ENCODE results near the gene SPSB4.

SPSB4 gene

DNA sequence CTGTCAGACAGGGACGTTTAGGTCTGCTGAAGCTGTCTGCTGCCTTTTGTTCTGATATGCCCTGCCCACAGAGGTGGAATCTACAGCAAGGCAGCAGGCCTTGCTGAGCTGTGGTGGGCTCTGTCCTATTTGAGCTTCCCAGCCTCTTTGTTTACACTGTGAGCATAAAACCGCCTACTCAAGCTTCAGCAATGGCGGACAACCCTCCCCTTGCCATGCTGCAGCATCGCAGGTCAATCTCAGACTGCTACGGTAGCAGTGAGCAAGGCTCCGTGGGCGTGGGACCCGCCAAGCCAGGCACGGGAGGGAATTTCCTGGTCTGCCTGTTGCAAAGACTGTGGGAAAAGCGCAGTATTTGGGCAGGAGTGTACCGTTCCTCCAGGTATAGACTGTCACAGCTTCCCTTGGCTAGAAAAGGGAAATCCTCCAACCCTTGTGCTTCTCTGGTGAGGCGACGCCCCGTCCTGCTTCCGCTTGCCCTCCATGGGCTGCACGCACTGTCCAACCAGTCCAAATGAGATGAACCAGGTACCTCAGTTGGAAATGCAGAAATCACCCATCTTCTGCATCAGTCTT is 71.4 kb downstream of the SPSB4 start:
- DNase-seq, result no peak

DNA sequence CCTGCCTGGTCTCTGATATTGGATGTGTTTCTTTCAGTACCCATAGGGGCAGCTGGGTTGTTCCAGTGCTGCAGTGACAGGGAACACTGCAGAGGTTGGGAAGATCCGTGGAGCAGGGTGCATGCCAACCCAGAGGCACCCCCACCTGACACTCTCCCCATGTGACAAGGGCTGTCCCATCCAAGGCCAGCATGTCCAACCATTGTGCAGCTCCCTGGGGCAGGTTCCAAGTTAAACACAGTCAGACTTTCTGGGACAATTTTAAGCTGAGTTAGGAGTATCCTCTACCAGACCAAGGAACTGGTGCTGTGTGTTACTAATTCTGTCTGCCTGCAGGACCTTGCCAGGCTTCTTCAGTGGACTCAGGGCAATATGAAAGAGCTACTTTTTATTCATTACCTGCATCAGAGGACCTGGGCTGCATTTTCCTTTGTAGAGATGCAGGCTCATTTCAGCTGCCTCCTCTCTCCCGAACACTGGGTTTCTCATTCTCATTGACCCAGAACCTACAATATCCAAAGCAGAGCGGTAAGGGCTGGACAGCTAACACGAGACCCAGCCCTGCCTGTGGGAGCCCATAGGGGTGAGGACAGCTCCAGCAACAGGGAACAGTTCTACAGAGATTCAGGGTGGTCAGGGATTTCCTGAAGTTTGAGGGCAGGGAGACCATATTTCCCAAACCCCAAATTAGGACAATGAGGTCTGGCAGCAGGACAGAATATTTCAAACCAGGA is 72.7 kb downstream of the SPSB4 start:
- no peak for DNase-seq

DNA sequence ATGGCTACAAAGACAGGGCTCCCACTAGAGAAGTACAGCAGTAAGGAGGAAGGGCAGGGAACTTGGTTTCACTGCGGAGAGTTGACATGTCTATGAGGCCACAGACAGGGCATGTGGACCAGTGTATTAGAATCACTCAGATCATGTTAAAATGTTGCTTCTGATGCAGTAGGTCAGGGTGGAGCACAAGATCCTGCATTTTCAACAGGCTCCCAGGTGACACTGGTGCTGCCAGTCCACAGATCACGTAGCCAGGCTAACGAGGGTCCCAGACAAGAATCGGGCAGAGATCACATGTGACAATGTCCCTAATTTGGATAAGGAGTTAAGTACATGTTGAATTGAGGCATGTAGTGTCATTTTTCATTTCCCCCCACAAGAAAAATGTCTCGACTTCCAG is 73.6 kb downstream of the SPSB4 start:
- no peak for DNase-seq

DNA sequence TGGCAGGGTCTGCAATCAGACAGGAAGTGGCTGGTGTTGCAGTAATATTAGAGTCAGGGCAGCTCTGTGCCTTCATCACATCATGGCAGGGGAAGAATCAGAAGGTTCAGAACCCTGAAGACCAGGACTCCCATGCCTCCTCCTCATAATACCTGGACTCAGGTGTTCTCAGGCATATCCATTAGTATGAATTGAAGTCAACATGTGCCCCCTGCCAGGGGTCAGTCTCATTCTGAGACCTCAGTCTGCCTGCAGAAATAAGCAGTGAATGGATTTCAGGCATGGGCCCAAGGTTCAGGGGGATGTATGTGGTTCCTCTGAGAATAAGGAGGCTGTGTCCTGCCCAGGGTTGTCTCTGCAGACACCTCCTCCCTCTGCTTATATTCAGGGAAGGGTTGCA is 74.2 kb downstream of the SPSB4 start:
- DNase-seq, result no peak

DNA sequence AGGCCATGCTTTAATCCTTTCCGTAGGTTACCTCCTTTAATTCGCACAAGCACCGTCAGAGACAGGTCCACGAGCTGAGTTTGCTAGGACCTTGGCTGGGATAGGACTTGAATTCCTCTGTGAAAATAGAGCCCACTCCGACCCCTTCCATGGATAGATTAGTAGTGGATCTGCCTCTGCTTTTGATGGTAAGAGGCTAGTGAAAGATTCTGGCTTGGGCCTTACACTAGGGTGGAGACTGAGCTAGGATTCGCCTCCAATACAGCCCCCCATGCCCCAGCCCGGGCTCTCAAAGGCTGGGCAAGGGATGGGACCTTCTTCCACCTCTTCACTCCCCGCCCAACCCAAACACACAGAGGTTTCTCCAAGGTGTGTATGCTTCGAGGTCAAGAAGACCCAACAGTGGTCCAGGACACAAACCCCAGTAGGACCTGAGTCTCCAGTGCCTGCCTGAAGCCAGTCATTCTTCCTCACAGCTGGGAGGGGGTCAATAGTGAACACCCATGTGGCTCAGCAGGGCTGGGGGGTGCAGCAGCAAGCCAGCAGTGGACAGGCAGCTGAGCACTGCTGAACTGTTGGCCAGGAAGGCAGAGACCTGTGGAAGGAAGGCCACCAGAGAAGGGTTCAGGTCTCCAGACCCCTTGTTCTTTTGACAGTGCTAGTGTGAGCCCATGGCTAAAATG is 75.7 kb downstream of the SPSB4 start:
- DNase-seq, result no peak

DNA sequence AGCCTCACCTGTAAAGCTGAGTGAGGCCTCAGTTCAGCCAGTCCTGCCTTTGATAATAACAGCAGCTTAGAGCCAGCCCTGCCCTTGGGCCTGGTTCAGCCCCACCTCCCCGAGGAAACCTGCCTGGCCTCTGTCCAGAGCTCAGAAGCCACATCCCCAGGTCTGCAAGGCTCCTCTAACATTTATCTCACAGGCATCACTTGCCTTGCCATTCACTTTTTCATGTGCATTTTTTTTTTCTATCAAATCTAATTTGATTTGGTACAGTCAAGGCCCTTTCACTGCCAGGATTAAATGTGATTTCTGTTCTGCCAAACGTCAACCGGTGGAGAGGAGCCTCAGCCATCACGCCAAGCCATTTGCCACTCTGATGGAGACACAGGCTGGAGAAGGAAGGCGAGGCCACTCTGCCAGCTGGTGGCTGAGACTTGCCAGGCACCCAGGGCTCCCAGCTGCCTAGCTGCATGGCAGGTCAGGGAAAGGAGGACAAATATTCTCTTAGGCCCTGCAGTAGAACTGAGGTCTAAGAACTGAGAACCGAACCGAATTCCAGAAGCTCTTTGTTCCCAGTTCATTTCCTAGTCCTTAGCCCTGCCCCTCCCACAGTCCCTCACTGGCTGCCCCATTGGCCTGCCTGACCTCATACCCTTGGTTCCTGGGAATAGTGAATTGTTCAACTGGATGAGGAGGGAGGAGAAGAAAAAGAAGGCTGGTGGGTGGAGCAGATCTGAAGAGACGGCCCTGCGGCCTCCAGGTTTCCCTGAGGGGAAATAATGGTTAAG is 76.4 kb downstream of the SPSB4 start:
- no peak for DNase-seq

DNA sequence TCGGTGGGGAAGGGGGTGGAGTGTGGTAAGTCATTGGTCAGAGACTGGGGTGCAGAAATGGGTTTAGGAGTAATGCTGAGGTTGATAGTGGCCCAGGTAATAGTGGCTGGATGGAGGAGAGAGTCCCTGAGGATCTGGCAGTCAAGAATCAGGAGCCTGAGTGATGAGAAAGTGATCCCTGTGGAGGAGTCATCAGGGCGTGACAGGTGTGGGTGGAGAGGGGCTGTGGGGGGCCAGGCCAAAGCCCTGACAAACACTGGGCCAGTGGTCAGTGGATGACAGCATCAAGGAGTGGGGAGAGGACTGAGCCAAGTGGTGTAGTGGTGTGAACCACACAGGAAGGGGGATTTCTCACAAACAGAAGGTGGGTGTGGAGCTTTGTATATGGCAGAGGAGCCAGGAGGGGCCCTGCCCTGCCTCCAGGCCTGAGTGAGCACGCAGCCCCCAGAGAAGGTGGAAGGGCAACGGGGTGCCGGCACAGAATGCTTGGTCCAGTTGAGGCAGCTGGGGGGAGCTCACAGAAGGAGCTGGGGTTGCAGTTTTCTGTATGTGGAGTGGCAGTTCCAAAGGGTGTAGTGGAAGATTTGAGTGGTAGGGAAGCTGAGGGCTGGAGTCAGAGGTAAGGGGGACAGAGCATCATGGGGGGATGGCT is 77.1 kb downstream of the SPSB4 start:
- DNase-seq, result no peak

DNA sequence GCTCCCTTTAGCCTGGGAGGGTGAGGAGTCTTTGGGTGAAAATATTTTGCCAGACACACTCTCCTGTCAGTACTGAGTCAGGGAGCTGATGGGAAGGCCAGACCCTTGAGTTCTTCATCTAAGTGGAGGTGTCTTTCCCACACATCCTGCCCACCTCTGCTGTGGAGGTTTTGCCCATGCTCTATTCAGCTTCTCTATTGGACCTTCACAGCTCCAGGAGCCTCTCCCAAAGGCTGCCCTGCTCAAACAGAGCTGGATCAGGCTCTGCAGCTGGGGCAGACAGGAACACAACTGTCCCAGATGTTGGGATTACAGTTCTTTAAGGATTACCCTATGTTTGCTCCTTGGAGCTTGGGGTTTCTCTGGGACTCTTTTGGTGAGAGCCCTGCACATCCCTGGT is 77.9 kb downstream of the SPSB4 start:
- no peak for DNase-seq

DNA sequence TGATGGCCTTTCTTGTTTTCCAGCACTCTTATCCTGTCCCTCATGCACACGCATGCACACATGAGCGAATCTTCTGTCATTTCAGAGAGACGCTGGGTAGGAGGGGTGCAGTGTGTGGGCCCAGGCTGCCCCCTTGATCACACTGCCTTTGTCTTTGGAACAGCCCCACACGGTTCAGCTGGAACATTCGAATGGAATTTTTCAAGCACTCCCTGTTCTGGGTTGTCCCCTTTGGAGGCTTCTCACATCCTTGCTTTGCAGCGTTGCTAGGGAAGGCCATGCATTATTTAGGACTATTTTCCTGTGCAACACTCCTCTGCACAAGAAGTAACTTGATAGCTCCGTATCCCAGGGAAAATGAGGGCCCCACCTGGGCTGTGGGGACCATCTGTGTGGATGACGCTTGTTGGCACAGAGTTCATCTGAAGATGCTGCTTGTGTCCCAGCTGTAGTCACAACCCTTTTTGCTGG is 78.4 kb downstream of the SPSB4 start:
- DNase-seq, result peak; percentile 89

DNA sequence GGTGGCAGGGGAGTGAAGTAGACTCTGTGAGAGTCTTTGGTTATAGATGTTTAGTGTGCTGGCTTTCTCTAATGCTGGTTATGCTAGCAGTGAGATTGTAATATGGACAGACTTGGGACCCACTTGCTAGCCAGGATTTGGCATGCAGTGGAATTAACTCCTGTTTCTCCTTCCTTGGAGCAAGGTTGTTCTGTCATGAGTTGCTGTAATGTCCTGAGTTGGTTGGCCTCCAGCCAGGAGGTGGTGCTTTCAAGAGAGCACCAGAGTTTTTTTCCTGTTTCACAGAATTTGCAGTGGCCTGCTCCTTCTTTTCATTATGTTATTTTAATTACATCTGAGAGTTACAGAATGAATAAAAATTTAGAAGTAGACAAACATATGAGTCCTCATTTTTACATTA is 92.4 kb downstream of the SPSB4 start:
- DNase-seq, result no peak

DNA sequence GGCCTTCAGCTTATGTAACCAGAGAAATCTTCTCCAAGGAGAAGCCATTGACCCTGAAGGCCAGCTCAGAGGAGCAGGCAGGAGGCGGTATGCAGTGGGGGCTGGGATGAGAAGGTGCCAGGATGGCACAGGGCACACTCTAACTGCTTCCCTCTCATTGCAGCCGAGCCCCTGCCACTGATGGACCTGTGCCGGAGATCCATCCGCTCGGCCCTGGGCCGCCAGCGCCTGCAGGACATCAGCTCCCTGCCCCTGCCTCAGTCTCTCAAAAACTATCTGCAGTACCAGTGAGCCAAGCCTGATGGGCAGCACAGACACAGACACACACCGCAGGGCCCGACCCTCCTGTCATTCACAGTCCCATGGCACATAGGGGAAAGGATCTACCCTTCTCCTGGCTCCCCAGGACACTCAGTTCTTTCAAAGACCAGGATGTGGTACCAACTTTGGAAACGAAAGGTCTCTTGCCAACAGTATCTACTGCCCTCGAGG is 95.9 kb downstream of the SPSB4 start:
- no peak for DNase-seq

DNA sequence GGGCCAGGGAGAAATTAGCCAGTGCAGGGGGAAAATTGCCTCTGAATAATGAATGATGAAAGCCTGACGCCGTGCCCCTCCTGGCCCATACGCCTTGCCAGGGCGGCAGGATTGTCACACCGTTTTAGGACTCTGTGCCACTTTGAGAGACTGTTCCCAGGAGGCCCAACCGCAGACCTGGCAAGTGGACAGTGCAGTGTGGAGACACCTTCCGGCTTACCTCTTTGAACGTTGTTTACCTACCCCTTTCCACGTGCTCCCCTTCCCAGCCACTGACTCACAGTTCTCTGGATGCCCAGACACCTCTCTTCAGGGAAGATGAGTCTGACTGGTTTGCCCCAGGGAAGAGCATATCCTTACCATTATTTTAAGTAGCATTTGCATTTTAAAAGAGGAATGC is 96.5 kb downstream of the SPSB4 start:
- no peak for DNase-seq

DNA sequence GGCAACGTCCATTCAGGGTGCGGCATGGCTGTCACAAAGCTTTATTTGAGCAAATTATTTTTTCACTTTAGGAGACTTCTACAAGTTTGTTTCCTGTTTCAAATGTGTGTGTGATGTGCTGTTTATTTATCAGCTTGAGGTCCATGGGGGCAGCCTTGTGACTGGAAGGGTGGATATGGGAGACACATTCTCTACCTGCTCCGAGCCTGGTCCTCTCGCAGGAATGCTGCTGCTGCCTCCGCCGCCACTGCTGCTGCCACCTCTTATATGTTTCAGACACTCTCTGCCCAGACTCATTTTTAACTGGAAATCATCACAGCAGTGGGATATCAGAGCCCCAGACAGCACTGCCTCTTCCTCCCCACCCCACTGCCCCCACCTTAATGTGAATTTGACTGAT is 97.0 kb downstream of the SPSB4 start:
- no peak for DNase-seq

DNA sequence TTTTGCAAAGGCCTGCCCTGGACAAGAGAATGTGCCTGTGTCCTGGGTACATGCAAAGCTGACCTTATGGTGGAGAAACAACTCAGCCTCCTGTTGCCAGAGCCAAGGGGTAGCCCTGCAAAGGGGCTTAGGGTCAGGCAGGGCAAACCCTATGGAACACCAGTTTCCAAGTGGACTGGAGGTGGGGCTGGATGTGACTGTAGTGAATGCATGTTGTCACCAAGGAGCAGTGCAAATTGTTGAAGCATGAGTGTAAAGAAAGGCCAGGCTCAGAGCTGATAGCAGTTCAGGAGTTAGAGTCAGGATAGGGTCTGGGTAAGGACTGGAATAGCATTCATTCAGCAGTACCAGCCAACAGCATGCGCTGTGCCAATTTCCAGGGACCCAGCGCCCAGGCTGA is 97.6 kb downstream of the SPSB4 start:
- DNase-seq, result no peak

DNA sequence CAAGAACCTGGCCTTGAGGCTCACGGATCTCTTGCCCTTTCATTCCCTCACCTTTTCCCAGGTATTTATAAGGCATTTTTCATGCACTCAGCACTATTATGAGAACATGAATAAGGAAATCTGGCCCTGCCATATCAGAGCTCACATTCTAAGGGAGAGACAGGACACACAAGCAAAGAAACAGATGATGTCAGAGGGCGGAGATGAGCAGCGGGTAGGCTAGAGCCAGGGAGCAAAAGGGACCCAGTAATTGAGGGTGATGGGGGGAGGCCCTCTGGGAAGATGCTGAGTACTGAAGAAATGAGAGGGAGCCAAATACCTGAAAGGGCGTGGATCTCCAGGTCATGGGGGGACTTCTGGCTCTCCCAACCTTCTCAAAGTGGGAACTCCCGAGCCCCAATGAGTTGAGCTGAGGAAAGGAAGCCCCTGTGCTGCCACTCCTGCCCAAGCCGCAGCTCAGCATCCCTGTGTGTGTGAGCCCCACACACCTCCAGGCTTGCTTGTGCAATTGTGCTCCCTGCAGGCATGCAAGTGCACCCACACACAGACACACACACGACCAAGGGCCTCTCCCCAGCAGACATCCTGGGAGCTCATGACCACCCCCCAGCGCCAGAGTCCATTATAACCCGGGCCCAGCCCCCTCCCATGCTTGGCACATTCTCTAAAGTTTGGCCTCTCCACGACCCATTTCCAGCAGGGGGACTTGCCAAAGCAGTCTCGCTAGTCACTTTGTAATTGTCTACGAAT is 99.1 kb downstream of the SPSB4 start:
- DNase-seq, result no peak

DNA sequence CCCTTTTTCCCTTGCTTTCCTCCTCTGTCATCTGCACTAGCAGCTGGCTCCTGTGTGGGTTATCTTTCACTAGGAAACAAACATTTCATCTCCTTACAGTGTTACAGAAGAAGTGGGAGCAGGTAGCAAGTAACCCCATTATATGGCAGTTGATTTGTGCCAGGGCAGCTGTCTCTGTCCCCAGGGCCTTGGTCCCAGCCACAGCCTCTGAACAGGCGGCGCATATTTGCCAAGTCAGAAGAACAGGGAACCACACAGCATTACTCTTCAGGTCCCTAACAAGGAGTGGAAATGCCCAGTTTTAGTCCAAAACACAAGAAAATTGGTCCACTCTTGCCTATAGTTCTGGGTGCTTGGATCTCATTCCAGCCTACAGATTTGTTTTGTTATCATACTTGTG is 99.8 kb downstream of the SPSB4 start:
- no peak for DNase-seq

DNA sequence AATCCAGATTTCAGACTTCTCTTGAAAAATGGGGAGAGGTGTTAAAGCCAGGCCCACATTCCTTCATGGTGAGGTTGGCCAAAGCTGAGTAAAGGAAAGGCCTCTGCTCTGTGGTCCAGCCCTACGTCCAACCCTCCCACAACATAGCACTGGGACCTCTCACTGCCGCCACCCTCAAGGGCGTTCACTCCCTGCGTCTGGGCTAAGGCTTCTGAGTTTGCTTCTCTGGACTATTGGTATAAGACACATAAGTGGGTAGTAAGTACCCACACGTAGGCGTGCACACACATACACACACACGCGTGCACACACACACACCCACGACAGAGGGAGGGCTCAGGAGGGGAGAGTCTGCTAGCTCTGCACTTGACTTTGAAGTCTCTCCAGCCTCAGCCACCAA is 100.3 kb downstream of the SPSB4 start:
- DNase-seq, result peak; percentile 45

DNA sequence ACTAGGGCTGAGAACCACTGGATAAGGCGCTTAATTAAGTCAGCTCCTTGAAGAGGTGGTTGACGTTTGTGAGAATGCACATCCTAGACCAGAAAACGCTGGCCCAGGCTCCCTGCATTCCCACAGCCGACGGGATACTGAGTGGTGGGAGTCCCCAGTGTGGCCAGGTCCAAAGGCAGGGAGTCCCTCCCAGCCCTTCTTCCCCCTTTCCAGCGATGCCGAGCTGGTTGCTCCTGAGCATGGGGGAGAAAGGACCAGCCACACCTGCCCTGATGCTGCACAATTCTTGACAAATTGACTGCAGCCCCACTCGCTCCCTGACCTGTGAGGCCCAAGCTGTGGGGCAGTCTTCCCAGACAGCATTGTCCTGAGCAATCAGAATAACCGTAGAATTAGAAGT is 101.0 kb downstream of the SPSB4 start:
- no peak for DNase-seq

DNA sequence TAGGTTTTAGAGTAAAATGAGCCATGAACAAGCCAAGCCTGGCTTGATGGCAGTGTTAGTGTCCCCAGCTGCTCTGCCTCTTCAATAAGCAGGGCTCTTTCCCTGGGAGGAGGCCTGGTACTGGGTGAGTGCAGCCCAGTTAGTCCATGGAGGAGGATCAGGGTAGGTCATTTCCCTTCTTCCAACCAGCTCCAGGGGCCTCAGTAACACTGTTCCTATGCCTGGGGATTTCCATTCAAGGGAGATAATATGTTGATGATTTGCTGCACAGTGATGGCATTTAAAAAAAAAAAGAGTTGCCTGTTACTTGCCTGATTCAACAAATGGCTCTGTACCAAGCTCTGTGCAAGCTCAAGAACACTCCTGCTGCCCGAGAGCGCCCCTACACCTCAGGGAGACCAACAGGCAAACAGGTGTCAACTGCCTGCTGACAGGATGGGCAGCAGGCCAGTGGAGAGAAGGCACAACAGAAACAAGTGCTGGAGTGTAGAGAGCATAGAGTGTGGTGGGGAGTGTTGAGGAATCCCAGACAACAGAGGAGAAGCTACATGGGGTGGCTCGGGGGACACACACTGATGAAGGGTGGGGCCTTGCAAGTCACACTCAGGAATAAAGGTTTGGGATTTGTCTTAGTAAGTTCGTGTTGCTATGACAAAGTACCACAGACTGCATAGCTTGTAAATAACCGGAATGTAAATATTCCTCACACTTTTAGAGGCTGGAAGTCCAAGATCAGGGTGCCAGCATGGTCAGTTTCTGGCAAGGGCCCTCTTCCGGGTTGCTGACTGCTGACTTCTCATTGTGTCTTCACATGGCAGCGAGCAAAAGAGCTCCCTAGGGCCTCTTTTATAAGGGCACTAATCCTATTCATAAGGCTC is 101.9 kb downstream of the SPSB4 start:
- no peak for DNase-seq

DNA sequence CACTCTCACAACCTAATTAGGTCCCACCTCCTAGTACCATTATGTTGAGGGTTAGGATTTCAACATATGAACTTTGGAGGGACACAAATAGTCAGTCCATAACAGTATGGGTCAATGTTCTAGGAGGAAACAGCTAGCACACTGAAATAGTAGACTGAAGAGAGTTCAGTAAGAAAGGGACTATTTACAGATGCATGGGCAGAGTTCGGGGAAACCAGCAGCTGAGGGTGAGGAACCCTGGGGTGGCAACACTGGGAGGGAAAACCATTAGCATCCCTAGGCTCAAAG is 102.5 kb downstream of the SPSB4 start:
- DNase-seq, result no peak

DNA sequence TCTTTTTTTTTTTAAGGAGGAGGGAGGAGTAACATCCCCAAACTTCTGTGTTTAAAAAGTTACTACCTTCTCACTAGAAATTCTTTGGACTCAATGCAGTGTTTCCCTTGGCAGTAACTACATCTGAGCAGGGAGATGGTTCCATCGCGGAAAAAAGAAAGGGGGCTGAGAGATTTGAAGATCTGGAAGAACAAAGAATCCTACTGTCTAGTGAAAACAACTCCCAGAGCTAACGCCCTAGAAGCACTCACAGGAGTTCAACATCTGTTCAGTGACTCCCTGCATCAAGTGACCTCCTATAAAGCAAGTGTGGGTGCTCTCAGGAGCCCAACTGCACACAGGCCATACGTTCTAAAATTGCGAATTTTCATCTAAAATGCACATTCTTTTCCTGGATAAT is 113.7 kb downstream of the SPSB4 start:
- DNase-seq, result no peak
